Kidney epithelial cell (primary cell): ENCODE measurements around the gene PRKG1. TPM values are rescaled to one million over a fixed set of nuclear protein-coding genes. Genes with fewer than 3 reads are reported as not detected.

ENCODE experiments used
- DNase-seq: peaks from one replicate; pipeline ENCODE4 v3.0.0-alpha.2; 2010; ENCODE audit warnings: low read depth
- H3K27me3 ChIP-seq: 2 replicates; pipeline ENCODE4 v1.6.0; 2011; ENCODE audit warnings: low read length; ENCODE audit not compliant: control insufficient read depth, insufficient read depth
- H3K36me3 ChIP-seq: 2 replicates; pipeline ENCODE4 v1.5.1; 2011; ENCODE audit warnings: low read length; ENCODE audit not compliant: control insufficient read depth, insufficient read depth
- H3K4me3 ChIP-seq: 2 replicates; pipeline ENCODE4 v1.5.1; 2011; ENCODE audit warnings: low read depth, mild to moderate bottlenecking, control low read depth, low read length
- CTCF ChIP-seq: IDR thresholded peaks from 2 replicates; pipeline ENCODE4 v1.5.1; 2011; ENCODE audit warnings: mild to moderate bottlenecking, moderate library complexity, low read length, control low read depth, inconsistent platforms; ENCODE audit not compliant: insufficient read depth, poor library complexity, severe bottlenecking
- total RNA-seq: library from RNA; depleted of rRNA; stranded (reverse); fragments of >200 nt; gene quantifications from 2 replicates; pipeline ENCODE4 v1.2.3, GENCODE V29; 2015

Gene PRKG1
- total RNA-seq, 1 donor from 2014 or later = 1.3 TPM

DNA sequence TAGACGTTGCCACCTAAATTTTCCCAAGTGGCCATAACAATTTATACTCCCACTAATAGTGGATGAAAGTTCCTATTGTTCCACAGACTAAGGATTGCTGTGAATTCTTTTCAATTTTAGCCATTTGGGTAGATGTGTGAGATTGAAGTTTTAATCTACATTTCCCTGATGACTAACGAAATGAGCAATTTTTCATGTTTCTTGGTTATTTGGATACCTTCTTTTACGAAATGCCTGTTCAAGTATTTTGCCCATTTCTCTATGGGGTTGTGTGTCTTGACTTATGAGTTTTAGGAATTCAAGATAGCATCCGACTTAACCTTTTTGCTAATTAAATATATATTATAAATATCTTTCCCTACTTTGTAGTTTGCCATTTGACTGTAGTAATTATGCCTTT lies 16.4 kb upstream of the PRKG1 start:
- H3K27me3 ChIP-seq = no peaks in the 10 kb centered on the region
- H3K4me3 ChIP-seq = no peak overlapping the region
- no peaks in the 10 kb centered on the region for H3K36me3 ChIP-seq
- TF ChIP-seq CTCF = no peak
- DNase-seq = no peak

- TF ChIP-seq CTCF = no peak
Measured at GRCh38 chr10:51063166-51063565, 11.1 kb upstream of the PRKG1 start.

DNA sequence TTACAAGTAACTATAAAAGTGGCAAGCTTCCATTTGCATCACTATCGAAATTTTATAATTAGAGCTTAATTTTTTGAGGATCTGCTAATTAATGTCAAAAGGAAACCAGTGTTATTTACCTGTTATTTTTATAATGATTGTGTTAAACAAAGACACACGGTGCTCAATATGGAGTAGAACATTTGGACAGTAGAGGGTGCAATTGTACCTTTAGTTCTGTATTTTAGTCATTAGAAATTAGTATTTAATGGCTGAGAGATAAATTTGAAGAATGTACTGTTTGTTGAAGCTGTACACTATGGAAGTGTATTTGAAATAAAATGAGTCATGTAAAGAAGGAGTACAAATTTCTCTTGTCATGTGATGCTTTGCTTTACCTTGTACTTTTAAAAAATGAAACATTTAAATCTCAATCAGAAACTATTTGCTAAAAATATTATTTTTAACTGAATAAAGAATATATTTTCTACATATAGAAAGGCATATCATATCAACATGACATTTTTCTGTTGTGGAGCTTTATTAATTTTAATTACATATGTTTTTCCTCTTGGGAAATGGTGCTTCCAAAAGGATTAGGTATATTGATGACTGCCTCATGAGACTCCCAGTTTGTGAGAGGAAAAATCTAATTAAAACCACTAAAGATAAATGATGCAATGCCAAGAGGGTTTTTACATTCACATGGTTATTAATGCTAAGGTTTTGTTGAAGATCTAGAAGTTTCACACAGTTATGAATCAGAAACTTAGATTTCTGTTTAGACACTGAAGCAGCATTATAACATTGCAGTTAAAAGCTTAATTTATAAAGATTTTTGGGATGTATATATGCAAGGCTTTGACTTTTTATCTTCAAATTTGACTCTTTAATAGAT lies 10.4 kb upstream of the PRKG1 start:
- Histone ChIP-seq H3K27me3 (no peaks in the 10 kb centered on the region), H3K36me3 (no peaks in the 10 kb centered on the region), H3K4me3 (no peak overlapping the region)
- TF ChIP-seq CTCF = peak; percentile 41
- no peak for DNase-seq

More at GRCh38 chr10:51063166-51063565, 11.1 kb upstream of the PRKG1 start:
- Histone ChIP-seq H3K4me3 (no peak overlapping the region), H3K36me3 (no peaks in the 10 kb centered on the region), H3K27me3 (no peaks in the 10 kb centered on the region)
- DNase-seq = no peak

DNA sequence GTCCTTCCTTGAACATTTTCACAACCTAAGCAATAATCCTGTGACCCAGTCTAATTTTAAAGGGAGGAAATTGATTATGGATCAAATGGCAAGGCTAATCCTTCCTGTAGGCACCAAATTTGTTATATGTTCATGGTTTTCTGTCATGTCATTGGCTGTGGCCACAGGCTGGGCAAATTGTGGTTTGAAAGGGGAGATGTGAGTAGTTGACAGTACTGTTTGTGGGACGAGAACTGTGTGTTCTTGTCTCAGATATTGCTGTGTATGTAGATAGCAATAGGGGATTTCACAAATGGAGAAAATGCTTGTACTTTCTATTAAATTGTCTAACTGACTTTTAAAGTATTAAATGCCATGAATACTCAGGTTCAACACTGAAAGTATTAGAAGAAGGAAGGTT lies 8.1 kb upstream of the PRKG1 start:
- Histone ChIP-seq H3K4me3 (no peak overlapping the region), H3K36me3 (no peaks in the 10 kb centered on the region), H3K27me3 (no peaks in the 10 kb centered on the region)
- TF ChIP-seq CTCF = no peak
- DNase-seq = no peak

DNA sequence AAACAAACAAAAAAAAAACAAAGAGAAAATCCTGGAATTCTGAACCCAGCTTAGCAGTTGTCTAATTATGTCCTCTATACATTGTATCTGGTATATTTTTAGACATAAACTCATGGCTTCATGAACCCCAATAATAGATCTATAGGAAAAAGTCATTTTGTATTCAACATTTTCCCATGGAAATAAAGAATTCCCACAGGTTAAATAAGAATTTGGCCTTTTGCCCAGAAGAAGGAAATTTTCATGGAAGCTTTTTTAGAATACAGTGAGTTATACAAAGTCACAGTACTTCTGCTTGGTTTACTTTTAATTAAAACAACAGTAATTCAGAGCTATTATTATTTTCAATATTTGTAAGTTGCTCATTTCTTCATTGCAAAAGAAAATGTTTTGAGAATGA lies 2.1 kb upstream of the PRKG1 start:
- no peaks in the 10 kb centered on the region for H3K36me3 ChIP-seq
- no peak for DNase-seq
- no peak for TF ChIP-seq CTCF
- peaks cover 11% of the 10 kb centered on the region for H3K27me3 ChIP-seq
- no peak overlapping the region for H3K4me3 ChIP-seq
